HG03342 (cell line): Measurements from ENCODE around the gene MUSK.

Experiments
- ATAC-seq: cut with Tn5 transposase; IDR thresholded peaks from one replicate; pipeline ENCODE4 v1.9.1; 2021; ENCODE audit warnings: mild to moderate bottlenecking, moderate library complexity; ENCODE audit not compliant: unreplicated experiment

Gene MUSK

DNA sequence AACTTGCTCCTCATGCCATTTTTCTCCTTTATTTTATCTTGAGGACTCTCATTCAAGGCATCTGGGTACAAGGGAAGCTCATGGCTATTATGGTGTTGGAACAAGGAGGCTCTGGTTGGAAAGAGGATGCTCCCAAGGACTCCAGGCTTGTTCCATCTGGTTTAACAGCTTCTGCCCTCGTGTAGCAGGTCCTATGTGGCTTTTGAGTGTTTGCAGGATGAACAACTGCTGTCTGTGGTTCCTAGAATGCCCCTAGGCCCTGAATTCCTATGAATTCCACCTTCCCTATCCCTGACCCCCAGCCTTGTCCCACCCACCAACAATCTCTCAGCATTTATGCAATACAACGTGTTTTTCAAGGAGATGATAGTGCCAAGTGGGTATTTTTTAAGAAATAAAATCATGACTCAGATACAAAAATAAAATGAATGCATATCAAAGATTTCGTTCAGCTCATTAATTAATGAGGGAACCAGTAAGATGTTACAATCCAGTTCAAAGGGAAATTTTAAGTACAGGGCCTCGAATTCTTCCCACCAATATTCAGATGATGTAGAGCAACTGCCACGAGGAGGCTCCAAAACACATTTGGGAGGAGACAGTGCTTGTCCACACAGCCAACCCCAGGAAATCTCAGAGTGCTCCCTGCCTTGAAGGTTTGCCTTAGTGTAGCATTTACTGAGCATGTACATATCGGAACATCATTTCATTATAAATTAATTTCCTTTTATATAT lies 182.0 kb downstream of the MUSK start:
- ATAC-seq: no peak
